Uterus (tissue), 2 donors: Measurements from ENCODE around the gene FUCA1.
"Not testable (repeated sequence)": the region's sequence is repeated elsewhere in the genome, so short reads cannot be mapped to it uniquely, and the experiment has no call there.

ENCODE experiments used
- CTCF ChIP-seq, 4 experiments: fragments of 200-600 bp in 2 of 4; fragments of 450-650 bp in 2 of 4; sonication (generic) in 2 of 4; IDR thresholded peaks; one replicate each; pipeline ENCODE4 v1.5.1; 2016 to 2019; ENCODE audit warnings: antibody characterized with exemption in 4 of 4, mild to moderate bottlenecking in 2 of 4, moderate library complexity in 1 of 4
- POLR2A ChIP-seq, 2 donors: fragments of 450-650 bp; IDR thresholded peaks; one replicate each; pipeline ENCODE4 v1.6.1; 2016; ENCODE audit warnings: antibody characterized with exemption in 2 of 2, mild to moderate bottlenecking in 1 of 2, moderate library complexity in 1 of 2

GRCh38 chr1:23847482-23848095 lies 20.5 kb downstream of the FUCA1 start:
- not testable (repeated sequence) for TF ChIP-seq CTCF, POLR2A (IDR thresholded peaks at IDR 0.05)
